Adrenal gland (tissue), 12 donors: Measurements from ENCODE around the gene MFSD2B. TPM values are rescaled to one million over a fixed set of nuclear protein-coding genes. Genes with fewer than 3 reads are reported as not detected.

Experiments used
- DNase-seq, 7 donors: peaks; one replicate each; pipeline ENCODE4 v3.0.0-alpha.2; 2019 to 2020
- H3K27ac ChIP-seq, 5 donors: fragments of 200-600 bp; sonication (generic) in 4 of 5; 1 replicate in 3 of 5; 2 replicates in 2 of 5; pipeline versions ENCODE4 v1.5.1 to v1.8.0; 2016 to 2020; ENCODE audit warnings: mild to moderate bottlenecking in 1 of 5
- H3K27me3 ChIP-seq: fragments of 200-600 bp; 2 replicates; pipeline ENCODE4 v1.8.0; 2021
- H3K36me3 ChIP-seq, 2 donors: fragments of 200-600 bp; replicated peaks in 1 of 2; 1 replicate in 1 of 2; 2 replicates in 1 of 2; pipeline versions ENCODE4 v1.5.1 to v1.8.0; 2018 to 2022
- H3K4me1 ChIP-seq, 2 donors: fragments of 200-600 bp; replicated peaks in 1 of 2; 1 replicate in 1 of 2; 2 replicates in 1 of 2; pipeline versions ENCODE4 v1.5.1 to v1.8.0; 2018 to 2021
- H3K4me3 ChIP-seq, 4 donors: fragments of 200-600 bp; sonication (generic) in 3 of 4; one replicate each; pipeline ENCODE4 v1.5.1; 2016 to 2018
- H3K9me3 ChIP-seq, 3 donors: fragments of 200-600 bp; sonication (generic) in 1 of 3; replicated peaks in 1 of 3; 1 replicate in 2 of 3; 2 replicates in 1 of 3; pipeline versions ENCODE4 v1.5.1 to v1.8.0; 2016 to 2021
- POLR2A ChIP-seq, 2 donors: fragments of 450-650 bp; IDR thresholded peaks; one replicate each; pipeline ENCODE4 v1.6.1; 2017; ENCODE audit warnings: antibody characterized with exemption in 2 of 2, mild to moderate bottlenecking in 2 of 2, moderate library complexity in 1 of 2
- WGBS, 4 donors: extraction: QIAGEN DNeasy Blood & Tissue Kit in 2 of 4; methylation state at CpG; one replicate each; pipeline versions ENCODE4 v1.1.5 to v1.1.7; 2013 to 2017; 5-methylcytosine and 5-hydroxymethylcytosine counted together
- intact Hi-C, 2 donors: fragments of 100-400 bp; cut with DNase I; formaldehyde crosslinking; loops; one replicate each; pipeline versions ENCODE4 v1.14.1 to v1.15.0; 2022 to 2023
- polyA plus RNA-seq, 3 donors: library from polyadenylated mRNA; stranded (reverse); fragments of 200-250 nt in 2 of 3; fragments of 350-450 nt in 1 of 3; fragmentation: Illumina TruSeq in 1 of 3; extraction: RNeasy Lipid Tissue Mini Kit (QIAGEN cat#74804) in 1 of 3; gene quantifications; one replicate each; pipeline ENCODE4 v1.2.3, GENCODE V29; 2013 to 2014
- total RNA-seq, 9 donors: library from RNA; depleted of rRNA in 4 of 9; stranded (reverse); fragments of >200 nt in 4 of 9; fragments of 120-200 nt in 1 of 9; fragmentation: NEBNext Ultra II Directional in 1 of 9; extraction: Animal tissue kit (Norgen Biotek cat#: 25700) in 1 of 9; gene quantifications; one replicate each; pipeline versions ENCODE4 v1.1.0 to v1.2.4, GENCODE V29; 2013 to 2023
- TF ChIP-seq, protein P1 (sequence below), 6 experiments: fragments of 450-650 bp in 4 of 6; fragments of 200-600 bp in 2 of 6; sonication (generic) in 1 of 6; IDR thresholded peaks; 1 replicate in 5 of 6; 2 replicates in 1 of 6; pipeline versions ENCODE4 v1.5.1 to v1.8.0; 2016 to 2021; ENCODE audit warnings: antibody characterized with exemption in 6 of 6, mild to moderate bottlenecking in 2 of 6, moderate library complexity in 1 of 6
- donor health status: healthy with polysubstance abuse.
- donor health status: Bipolar disorder and iron deficiency.
- donor health status: DM: yes; HTN: yes; CAD: no.
- donor health status: DM: no; HTN: no; CAD: no.
- donor health status: DM: no; HTN: no; CAD: no.
- donor health status: DM: yes; HTN: yes; CAD: no.

MFSD2B gene
- total and polyA plus RNA-seq, 12 donors, result 0.03 to 0.61 (median 0.30) TPM; not detected in 7

GRCh38 chr2:24022324-24022974 lies 12.6 kb downstream of the MFSD2B start:
- H3K4me1 ChIP-seq, result no peaks in the 10 kb centered on the region
- intact Hi-C loops, result no loop called here
- TF ChIP-seq, protein P1, sequence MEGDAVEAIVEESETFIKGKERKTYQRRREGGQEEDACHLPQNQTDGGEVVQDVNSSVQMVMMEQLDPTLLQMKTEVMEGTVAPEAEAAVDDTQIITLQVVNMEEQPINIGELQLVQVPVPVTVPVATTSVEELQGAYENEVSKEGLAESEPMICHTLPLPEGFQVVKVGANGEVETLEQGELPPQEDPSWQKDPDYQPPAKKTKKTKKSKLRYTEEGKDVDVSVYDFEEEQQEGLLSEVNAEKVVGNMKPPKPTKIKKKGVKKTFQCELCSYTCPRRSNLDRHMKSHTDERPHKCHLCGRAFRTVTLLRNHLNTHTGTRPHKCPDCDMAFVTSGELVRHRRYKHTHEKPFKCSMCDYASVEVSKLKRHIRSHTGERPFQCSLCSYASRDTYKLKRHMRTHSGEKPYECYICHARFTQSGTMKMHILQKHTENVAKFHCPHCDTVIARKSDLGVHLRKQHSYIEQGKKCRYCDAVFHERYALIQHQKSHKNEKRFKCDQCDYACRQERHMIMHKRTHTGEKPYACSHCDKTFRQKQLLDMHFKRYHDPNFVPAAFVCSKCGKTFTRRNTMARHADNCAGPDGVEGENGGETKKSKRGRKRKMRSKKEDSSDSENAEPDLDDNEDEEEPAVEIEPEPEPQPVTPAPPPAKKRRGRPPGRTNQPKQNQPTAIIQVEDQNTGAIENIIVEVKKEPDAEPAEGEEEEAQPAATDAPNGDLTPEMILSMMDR (IDR thresholded peaks at IDR 0.05), result no peak
- no peak for TF ChIP-seq POLR2A (IDR thresholded peaks at IDR 0.05)
- H3K4me3 ChIP-seq, result no peak overlapping the region
- no peaks in the 10 kb centered on the region for H3K9me3 ChIP-seq
- 80 to 88% (median 87%) methylated on average over 12 to 14 of the region's 14 CpGs for WGBS, 4 donors
- no peak overlapping the region for H3K27ac ChIP-seq
- H3K36me3 ChIP-seq, result no peaks in the 10 kb centered on the region
- DNase-seq, result no peak
- no peaks in the 10 kb centered on the region for H3K27me3 ChIP-seq

DNA sequence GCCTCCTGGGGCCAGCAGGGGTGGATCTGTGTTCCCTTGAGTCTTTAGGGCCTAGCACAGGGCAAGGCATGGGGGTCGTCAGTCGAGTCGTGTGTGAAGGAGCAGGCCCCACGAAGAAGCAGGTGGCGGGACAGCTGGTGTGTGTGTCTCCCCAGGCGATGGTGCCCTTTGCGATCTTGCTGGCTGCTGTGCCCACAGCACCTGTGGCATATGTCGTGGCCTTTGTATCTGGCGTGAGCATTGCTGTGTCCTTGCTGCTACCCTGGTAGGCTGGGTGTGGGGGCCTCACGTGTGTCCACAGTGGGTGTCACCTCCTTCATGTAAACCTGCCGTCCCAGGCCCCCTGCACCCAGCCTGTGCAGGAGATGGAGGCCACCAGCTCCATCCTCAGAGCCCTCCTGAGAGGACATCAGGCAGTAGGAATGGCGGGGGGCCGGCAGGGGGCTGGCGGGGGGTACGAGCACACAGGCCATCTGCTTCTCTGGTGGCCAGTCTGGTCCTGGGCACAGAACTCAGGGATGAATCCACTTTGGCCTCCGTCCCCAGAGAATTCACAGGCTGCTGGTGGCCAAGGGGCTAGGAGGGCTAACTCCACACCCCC lies 13.2 kb downstream of the MFSD2B start:
- TF ChIP-seq POLR2A (IDR thresholded peaks at IDR 0.05), result no peak
- TF ChIP-seq, protein P1 (IDR thresholded peaks at IDR 0.05), result no peak
- Histone ChIP-seq H3K4me3 (no peak overlapping the region), H3K27me3 (no peaks in the 10 kb centered on the region), H3K9me3 (no peaks in the 10 kb centered on the region), H3K27ac (no peak overlapping the region), H3K36me3 (no peaks in the 10 kb centered on the region), H3K4me1 (no peaks in the 10 kb centered on the region)
- intact Hi-C loops, result no loop called here
- 86 to 94% (median 90%) methylated on average over 7 to 16 of the region's 16 CpGs for WGBS, 4 donors
- DNase-seq, result no peak

GRCh38 chr2:24024018-24024417 lies 14.1 kb downstream of the MFSD2B start:
- H3K4me3 ChIP-seq, result no peak overlapping the region
- H3K4me1 ChIP-seq, result no peaks in the 10 kb centered on the region
- no peak overlapping the region for H3K27ac ChIP-seq
- H3K36me3 ChIP-seq, result peaks cover 0 to 3% of the 10 kb centered on the region in 2 donors
- H3K27me3 ChIP-seq, result no peaks in the 10 kb centered on the region
- WGBS, 4 donors, result 84 to 90% (median 88%) methylated on average over 9 to 12 of the region's 12 CpGs
- DNase-seq, result no peak
- intact Hi-C loops, result no loop called here
- TF ChIP-seq, protein P1 (IDR thresholded peaks at IDR 0.05), result no peak
- TF ChIP-seq POLR2A (IDR thresholded peaks at IDR 0.05), result no peak
- H3K9me3 ChIP-seq, result no peaks in the 10 kb centered on the region

DNA sequence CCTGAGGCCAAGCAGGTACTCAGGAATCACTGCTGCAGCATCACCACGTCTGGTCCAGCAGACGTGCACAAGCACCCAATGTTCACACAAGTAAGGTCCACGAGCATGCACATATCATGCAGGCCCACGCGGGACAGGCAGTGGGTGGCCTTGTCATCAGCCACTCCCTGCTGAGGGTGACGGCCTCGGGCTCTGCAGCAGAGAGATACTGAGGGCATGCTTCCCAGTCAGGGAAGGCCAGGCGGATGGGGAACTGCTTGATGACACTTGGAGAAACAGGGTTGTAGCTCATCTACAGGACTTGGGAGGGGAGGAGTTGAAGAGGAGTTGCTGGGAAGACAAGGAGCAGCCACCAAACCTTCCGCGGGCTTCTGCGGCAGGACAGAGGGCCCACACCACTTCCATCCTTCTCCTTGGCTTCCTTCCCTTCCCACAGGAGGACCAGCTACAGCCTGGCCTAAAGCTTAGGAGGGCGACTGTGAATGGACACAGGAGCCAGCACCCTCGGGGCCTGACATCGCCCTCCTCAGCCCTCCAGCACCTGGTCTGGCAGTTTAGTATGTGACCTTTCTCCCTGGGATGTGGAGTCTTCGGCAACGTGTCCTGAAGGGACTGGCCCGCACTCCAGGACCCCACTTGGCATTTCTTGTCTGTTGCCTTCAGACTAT lies 15.2 kb downstream of the MFSD2B start:
- Histone ChIP-seq H3K27ac (no peak overlapping the region), H3K27me3 (no peaks in the 10 kb centered on the region), H3K9me3 (no peaks in the 10 kb centered on the region), H3K36me3 (peaks cover 0 to 12% of the 10 kb centered on the region in 2 donors), H3K4me3 (no peak overlapping the region), H3K4me1 (no peaks in the 10 kb centered on the region)
- WGBS, 4 donors, result 91 to 96% (median 93%) methylated on average over 14 to 17 of the region's 17 CpGs
- DNase-seq, result no peak
- intact Hi-C loops, result no loop called here
- TF ChIP-seq POLR2A (IDR thresholded peaks at IDR 0.05), result no peak
- TF ChIP-seq, protein P1 (IDR thresholded peaks at IDR 0.05), result no peak
